Activated CD8-positive, alpha-beta memory T cell treated with anti-CD3 and anti-CD28 coated beads for 36 hours (primary cell): ENCODE measurements around the gene SCRN1. TPM values are rescaled to one million over a fixed set of nuclear protein-coding genes. Genes with fewer than 3 reads are reported as not detected.

Source experiments
- CTCF ChIA-PET: fragments of 350-600 bp; sonication (Branson Sonifier 250); formaldehyde crosslinking; loops from one replicate; lab custom pipeline; 2021; ENCODE audit warnings: antibody characterized with exemption; lab: Charles Lee
- POLR2A ChIA-PET: fragments of 350-600 bp; sonication (Branson Sonifier 250); formaldehyde crosslinking; loops from one replicate; lab custom pipeline; 2021; ENCODE audit warnings: antibody characterized with exemption; lab: Charles Lee
- total RNA-seq, 2 experiments: library from RNA; stranded (reverse); gene quantifications; one replicate each; pipeline ENCODE4 v1.2.3, GENCODE V29; 2021

The SCRN1 gene
- total RNA-seq, result 1 to 10 TPM; 3.4 to 4.7 TPM

GRCh38 chr7:29989257-29989995 is at the start of gene SCRN1:
SCRN1 (minus strand) TSS chr7:29989801; CDS start chr7:29969067, 20,734 bp downstream.
- ChIA-PET CTCF (no interaction called here), POLR2A (no interaction called here)

- POLR2A ChIA-PET, result no interaction called here
Measured at GRCh38 chr7:30038196-30038980, 48.8 kb upstream of the SCRN1 start.

GRCh38 chr7:30036220-30036619 is 46.6 kb upstream of the SCRN1 start:
- POLR2A ChIA-PET, result no interaction called here
- CTCF ChIA-PET, result no interaction called here

More at GRCh38 chr7:30038196-30038980, 48.8 kb upstream of the SCRN1 start:
- CTCF ChIA-PET, result no interaction called here

- POLR2A ChIA-PET, result no interaction called here
Measured at GRCh38 chr7:30034501-30034900, 44.9 kb upstream of the SCRN1 start.

GRCh38 chr7:30032310-30033125 is 42.9 kb upstream of the SCRN1 start:
- ChIA-PET CTCF (no interaction called here), POLR2A (no interaction called here)

More at GRCh38 chr7:30034501-30034900, 44.9 kb upstream of the SCRN1 start:
- CTCF ChIA-PET, result no interaction called here

GRCh38 chr7:30029696-30030095 is 40.1 kb upstream of the SCRN1 start:
- POLR2A ChIA-PET, result no interaction called here
- CTCF ChIA-PET, result no interaction called here

- ChIA-PET CTCF (no interaction called here), POLR2A (interaction anchor here (0.9 kb wide), 1 partner anchor 106 kb away, joined by 3 read pairs; no protein-coding TSS in a partner anchor)
Measured at GRCh38 chr7:30028749-30029635, 39.4 kb upstream of the SCRN1 start.

GRCh38 chr7:30028216-30028748 is 38.7 kb upstream of the SCRN1 start, which contains the start of gene PLEKHA8:
PLEKHA8 (plus strand) TSS chr7:30028412; CDS start chr7:30028763, 351 bp downstream.
- POLR2A ChIA-PET, result interaction anchor here (0.9 to 1.1 kb wide), 2 partner anchors 107 to 566 kb away, joined by 3 read pairs; no protein-coding TSS in a partner anchor

GRCh38 chr7:30027740-30028215 is 38.2 kb upstream of the SCRN1 start:
- ChIA-PET CTCF (no interaction called here), POLR2A (interaction anchor here (0.9 to 1.1 kb wide), 2 partner anchors 108 to 566 kb away, joined by 3 read pairs; no protein-coding TSS in a partner anchor)

More at GRCh38 chr7:30028216-30028748, 38.7 kb upstream of the SCRN1 start, which contains the start of gene PLEKHA8:
- CTCF ChIA-PET, result no interaction called here

GRCh38 chr7:30027065-30027456 is 37.5 kb upstream of the SCRN1 start:
- CTCF ChIA-PET, result no interaction called here
- POLR2A ChIA-PET, result interaction anchor here (1.1 kb wide), 1 partner anchor 567 kb away, joined by 3 read pairs; no protein-coding TSS in a partner anchor

GRCh38 chr7:30026229-30027064 is 36.8 kb upstream of the SCRN1 start, which contains the start of gene FKBP14:
FKBP14 (minus strand) TSS chr7:30026702; CDS start chr7:30026508, 194 bp downstream.
- CTCF ChIA-PET, result no interaction called here
- POLR2A ChIA-PET, result no interaction called here

GRCh38 chr7:30023524-30023923 is 33.9 kb upstream of the SCRN1 start:
- CTCF ChIA-PET, result no interaction called here
- POLR2A ChIA-PET, result no interaction called here

GRCh38 chr7:30022991-30023390 is 33.4 kb upstream of the SCRN1 start:
- CTCF ChIA-PET, result no interaction called here
- POLR2A ChIA-PET, result no interaction called here

GRCh38 chr7:30020535-30020934 is 30.9 kb upstream of the SCRN1 start:
- ChIA-PET CTCF (no interaction called here), POLR2A (no interaction called here)

- ChIA-PET POLR2A (no interaction called here), CTCF (no interaction called here)
Measured at GRCh38 chr7:30019960-30020359, 30.4 kb upstream of the SCRN1 start.

- CTCF ChIA-PET, result no interaction called here
Measured at GRCh38 chr7:30019387-30019786, 29.8 kb upstream of the SCRN1 start.

GRCh38 chr7:30018451-30018850 is 28.9 kb upstream of the SCRN1 start:
- ChIA-PET POLR2A (no interaction called here), CTCF (no interaction called here)

More at GRCh38 chr7:30019387-30019786, 29.8 kb upstream of the SCRN1 start:
- POLR2A ChIA-PET, result no interaction called here
